ENCODE results near the gene TNFAIP8L1. TPM values are rescaled to one million over a fixed set of nuclear protein-coding genes. Genes with fewer than 3 reads are reported as not detected.
A peak's percentile ranks its signal among the peaks of the same experiment; 100 is the strongest.

The TNFAIP8L1 gene
- total RNA-seq, 1 donor from 2014 or later = 3.7 TPM

- no peak for DNase-seq (ENCODE audit: low read depth)
Observed at GRCh38 chr19:4609878-4610511, 29.3 kb upstream of the TNFAIP8L1 start.

GRCh38 chr19:4613254-4613751 lies 26.0 kb upstream of the TNFAIP8L1 start:
- no peak for DNase-seq (ENCODE audit: low read depth)

- no peak for DNase-seq (ENCODE audit: low read depth)
Observed at GRCh38 chr19:4618019-4618418, 21.3 kb upstream of the TNFAIP8L1 start.

- no peak for DNase-seq (ENCODE audit: low read depth)
Observed at GRCh38 chr19:4619668-4620294, 19.5 kb upstream of the TNFAIP8L1 start.

- no peak for DNase-seq (ENCODE audit: low read depth)
Observed at GRCh38 chr19:4620675-4621074, 18.6 kb upstream of the TNFAIP8L1 start.

- DNase-seq (ENCODE audit: low read depth) = no peak
Observed at GRCh38 chr19:4622695-4623421, 16.5 kb upstream of the TNFAIP8L1 start.

GRCh38 chr19:4624301-4624700 lies 15.0 kb upstream of the TNFAIP8L1 start:
- no peak for DNase-seq (ENCODE audit: low read depth)

- DNase-seq (ENCODE audit: low read depth) = peak; percentile 42
Observed at GRCh38 chr19:4624733-4625362, 14.5 kb upstream of the TNFAIP8L1 start.

- DNase-seq (ENCODE audit: low read depth) = peak; percentile 96
Observed at GRCh38 chr19:4633140-4633967, 6.0 kb upstream of the TNFAIP8L1 start.

GRCh38 chr19:4635754-4636116 lies 3.6 kb upstream of the TNFAIP8L1 start:
- DNase-seq (ENCODE audit: low read depth) = peak; percentile 43

GRCh38 chr19:4636151-4636717 lies 3.1 kb upstream of the TNFAIP8L1 start:
- DNase-seq (ENCODE audit: low read depth) = peak; percentile 67

GRCh38 chr19:4636761-4637160 lies 2.6 kb upstream of the TNFAIP8L1 start:
- DNase-seq (ENCODE audit: low read depth) = no peak

- DNase-seq (ENCODE audit: low read depth) = no peak
Observed at GRCh38 chr19:4638317-4638716, 999 bp upstream of the TNFAIP8L1 start.

- DNase-seq (ENCODE audit: low read depth) = peak; percentile 35
Observed at GRCh38 chr19:4639531-4640246, 373 bp downstream of the TNFAIP8L1 start.

GRCh38 chr19:4640247-4641000 lies 1.1 kb downstream of the TNFAIP8L1 start:
- DNase-seq (ENCODE audit: low read depth) = no peak

- DNase-seq (ENCODE audit: low read depth) = no peak
Observed at GRCh38 chr19:4641132-4641531, 1.8 kb downstream of the TNFAIP8L1 start.

- DNase-seq (ENCODE audit: low read depth) = no peak
Observed at GRCh38 chr19:4642625-4643024, 3.3 kb downstream of the TNFAIP8L1 start.

- DNase-seq (ENCODE audit: low read depth) = no peak
Observed at GRCh38 chr19:4645718-4646117, 6.4 kb downstream of the TNFAIP8L1 start.
